Heart right ventricle (tissue), 16 donors: Measurements from ENCODE around the gene SSH2. TPM values are rescaled to one million over a fixed set of nuclear protein-coding genes. Genes with fewer than 3 reads are reported as not detected.

Source experiments
- ATAC-seq, 8 donors: fragments of 200-7000 bp; cut with Tn5 transposase; one replicate each; pipeline ENCODE4 v1.9.1; 2020; ENCODE audit warnings: mild to moderate bottlenecking in 8 of 8, moderate library complexity in 8 of 8, moderate number of reproducible peaks in 1 of 8
- DNase-seq, 2 donors: peaks; one replicate each; pipeline ENCODE4 v3.0.0-alpha.2; 2020
- H3K27ac ChIP-seq, 10 donors: fragments of 200-600 bp; sonication (generic) in 2 of 10; one replicate each; pipeline versions ENCODE4 v1.5.0 to v1.8.0; 2020 to 2022; ENCODE audit warnings: mild to moderate bottlenecking in 3 of 10
- H3K27me3 ChIP-seq, 7 donors: fragments of 200-600 bp; one replicate each; pipeline ENCODE4 v1.8.0; 2021 to 2022; ENCODE audit warnings: mild to moderate bottlenecking in 2 of 7
- H3K36me3 ChIP-seq, 9 donors: fragments of 200-600 bp; sonication (generic) in 1 of 9; one replicate each; pipeline versions ENCODE4 v1.5.0 to v1.8.0; 2020 to 2022; ENCODE audit warnings: mild to moderate bottlenecking in 2 of 9
- H3K4me1 ChIP-seq, 9 donors: fragments of 200-600 bp; sonication (generic) in 1 of 9; one replicate each; pipeline versions ENCODE4 v1.5.0 to v1.8.0; 2020 to 2022; ENCODE audit warnings: mild to moderate bottlenecking in 4 of 9
- H3K4me3 ChIP-seq, 10 donors: fragments of 200-600 bp; sonication (generic) in 2 of 10; one replicate each; pipeline versions ENCODE4 v1.5.0 to v1.8.0; 2020 to 2022; ENCODE audit warnings: mild to moderate bottlenecking in 7 of 10, moderate library complexity in 2 of 10
- H3K9me3 ChIP-seq, 11 donors: fragments of 200-600 bp in 10 of 11; sonication (generic) in 2 of 11; one replicate each; pipeline versions ENCODE4 v1.5.0 to v1.8.0; 2013 to 2022; ENCODE audit warnings: mild to moderate bottlenecking in 2 of 11, control low read depth in 1 of 11, moderate library complexity in 1 of 11
- WGBS, 2 donors: extraction: QIAGEN DNeasy Blood & Tissue Kit; methylation state at CpG; one replicate each; pipeline ENCODE4 v1.1.7; 2013; ENCODE audit warnings: inconsistent platforms in 1 of 2; 5-methylcytosine and 5-hydroxymethylcytosine counted together
- intact Hi-C, 10 donors: fragments of 100-400 bp; cut with DNase I; formaldehyde crosslinking; loops; one replicate each; pipeline versions ENCODE4 v1.11.1 to v1.14.2; 2022
- polyA plus RNA-seq, 2 donors: library from polyadenylated mRNA; stranded (reverse); fragments of 200-250 nt; gene quantifications; one replicate each; pipeline ENCODE4 v1.2.3, GENCODE V29; 2013
- total RNA-seq, 10 donors: library from RNA; stranded (reverse); fragmentation: NEBNext Ultra II Directional in 3 of 10; extraction: Animal tissue kit (Norgen Biotek cat#: 25700) in 3 of 10; gene quantifications; one replicate each; pipeline versions ENCODE4 v1.2.1 to v1.2.4, GENCODE V29; 2021 to 2023
- TF ChIP-seq, protein P1 (sequence below), 9 donors: fragments of 200-600 bp; sonication (generic) in 2 of 9; IDR thresholded peaks; one replicate each; pipeline versions ENCODE4 v1.5.0 to v1.8.0; 2021 to 2022; ENCODE audit warnings: antibody characterized with exemption in 9 of 9, mild to moderate bottlenecking in 5 of 9, moderate library complexity in 1 of 9
- donor health status: Arrhythmogenic right ventricular cardiomyopathy.
- donor health status: ischemic (EF 13 %, LVEDD 7.1; RV severe dilation, severe dysfunction).
- donor health status: healthy with polysubstance abuse.
- donor health status: DM: no; HTN: yes; CAD: no.
- donor health status: DM: no; HTN: no; CAD: no.
- donor health status: ischemic (EF 25% LVEDD 6.9; RV normal size, moderate dysfunction).
- donor health status: ischemic (EF 25% LVEDD 5.7; RV mildly dilated, moderate dysfunction).
- donor health status: healthy.
- donor health status: DM: yes; HTN: yes; CAD: no.
- donor health status: Ischemic cardiomyopathy.
- donor health status: ischemic (EF 35%, LVEDD 5.7; RV mildly dilated, moderate dysfunction).
- donor health status: nonischemic (EF 11% LVEDD 7.7; RV severe dilation, severe dysfunction).
- donor health status: DM: yes; HTN: yes; CAD: no.
- donor health status: PGD.
- donor health status: ischemic (EF 29% LVEDD 5.4; RV normal size, mild dysfunction).
- donor health status: nonischemic (EF 23%, LVEDD 6.1; RV moderate dilation, normal function).

SSH2 gene
- total and polyA plus RNA-seq, 12 donors = 17.9 to 42.9 (median 34.3) TPM

- TF ChIP-seq, protein P1, sequence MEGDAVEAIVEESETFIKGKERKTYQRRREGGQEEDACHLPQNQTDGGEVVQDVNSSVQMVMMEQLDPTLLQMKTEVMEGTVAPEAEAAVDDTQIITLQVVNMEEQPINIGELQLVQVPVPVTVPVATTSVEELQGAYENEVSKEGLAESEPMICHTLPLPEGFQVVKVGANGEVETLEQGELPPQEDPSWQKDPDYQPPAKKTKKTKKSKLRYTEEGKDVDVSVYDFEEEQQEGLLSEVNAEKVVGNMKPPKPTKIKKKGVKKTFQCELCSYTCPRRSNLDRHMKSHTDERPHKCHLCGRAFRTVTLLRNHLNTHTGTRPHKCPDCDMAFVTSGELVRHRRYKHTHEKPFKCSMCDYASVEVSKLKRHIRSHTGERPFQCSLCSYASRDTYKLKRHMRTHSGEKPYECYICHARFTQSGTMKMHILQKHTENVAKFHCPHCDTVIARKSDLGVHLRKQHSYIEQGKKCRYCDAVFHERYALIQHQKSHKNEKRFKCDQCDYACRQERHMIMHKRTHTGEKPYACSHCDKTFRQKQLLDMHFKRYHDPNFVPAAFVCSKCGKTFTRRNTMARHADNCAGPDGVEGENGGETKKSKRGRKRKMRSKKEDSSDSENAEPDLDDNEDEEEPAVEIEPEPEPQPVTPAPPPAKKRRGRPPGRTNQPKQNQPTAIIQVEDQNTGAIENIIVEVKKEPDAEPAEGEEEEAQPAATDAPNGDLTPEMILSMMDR (IDR thresholded peaks at IDR 0.05) = no peak
- no peak overlapping the region for H3K4me3 ChIP-seq
- no peaks in the 10 kb centered on the region for H3K9me3 ChIP-seq
- DNase-seq = no peak
- peaks cover 0 to 99% (median 24%) of the 10 kb centered on the region in 9 donors for H3K36me3 ChIP-seq
- intact Hi-C loops = loop anchor here in 1 of 10 donors (5.0 kb wide), 1 partner anchor 43 kb away; no protein-coding TSS in a partner anchor
- H3K27me3 ChIP-seq = no peaks in the 10 kb centered on the region
- ATAC-seq = no peak
- peak overlapping the region in 7 of 10 donors; percentile 19 to 85 (median 85) for H3K27ac ChIP-seq
- H3K4me1 ChIP-seq = peaks cover 0 to 38% (median 12%) of the 10 kb centered on the region in 9 donors
Measured at GRCh38 chr17:29669266-29669665, 260.8 kb downstream of the SSH2 start.

DNA sequence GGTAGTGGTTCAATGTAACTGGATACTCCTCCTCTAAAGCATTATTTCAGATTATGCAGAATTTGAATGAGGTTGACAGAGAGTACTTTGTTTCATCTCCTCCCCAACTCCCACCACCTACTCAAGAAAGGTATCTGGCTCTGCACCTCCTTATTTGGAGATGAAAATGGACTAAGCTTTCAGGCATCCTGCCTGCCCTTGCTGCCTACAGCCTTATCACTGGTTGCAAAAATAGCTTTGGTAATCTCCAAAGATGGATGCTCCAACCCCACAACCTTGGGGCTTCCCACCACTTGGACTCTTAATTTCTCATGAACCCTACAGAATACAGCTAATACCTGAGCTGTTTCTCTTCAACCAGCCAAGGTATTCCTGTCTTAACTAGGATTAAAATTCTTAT is 262.1 kb downstream of the SSH2 start:
- no peaks in the 10 kb centered on the region for H3K27me3 ChIP-seq
- ATAC-seq (peak; percentile 67 to 94 (median 88)), DNase-seq (peak in 1 of 2 donors; percentile 51)
- H3K4me3 ChIP-seq = no peak overlapping the region
- TF ChIP-seq, protein P1 (IDR thresholded peaks at IDR 0.05) = no peak
- H3K27ac ChIP-seq = peak overlapping the region; percentile 33 to 85 (median 83)
- no peaks in the 10 kb centered on the region for H3K9me3 ChIP-seq
- peaks cover 0 to 41% (median 19%) of the 10 kb centered on the region in 9 donors for H3K4me1 ChIP-seq
- intact Hi-C loops = loop anchor here in 1 of 10 donors (5.0 kb wide), 1 partner anchor 44 kb away; no protein-coding TSS in a partner anchor
- H3K36me3 ChIP-seq = peaks cover 0 to 99% (median 24%) of the 10 kb centered on the region in 9 donors

GRCh38 chr17:29665481-29665810 is 264.6 kb downstream of the SSH2 start:
- no peaks in the 10 kb centered on the region for H3K27me3 ChIP-seq
- intact Hi-C loops = loop anchor here in 1 of 10 donors (5.0 kb wide), 1 partner anchor 47 kb away; no protein-coding TSS in a partner anchor
- H3K27ac ChIP-seq = peak overlapping the region in 8 of 10 donors; percentile 10 to 85 (median 52)
- DNase-seq = no peak
- H3K36me3 ChIP-seq = peaks cover 0 to 99% (median 17%) of the 10 kb centered on the region in 9 donors
- ATAC-seq = no peak
- H3K4me1 ChIP-seq = peaks cover 0 to 63% (median 24%) of the 10 kb centered on the region in 9 donors
- no peaks in the 10 kb centered on the region for H3K9me3 ChIP-seq
- H3K4me3 ChIP-seq = no peak overlapping the region
- TF ChIP-seq, protein P1 (IDR thresholded peaks at IDR 0.05) = no peak
- WGBS, 2 donors = 20 to 33% methylated on average over 1 of the region's 1 CpG

GRCh38 chr17:29664743-29665480 is 265.1 kb downstream of the SSH2 start:
- H3K9me3 ChIP-seq = no peaks in the 10 kb centered on the region
- TF ChIP-seq, protein P1 (IDR thresholded peaks at IDR 0.05) = no peak
- DNase-seq (no peak), ATAC-seq (peak in 2 of 8 donors; percentile 15 to 31)
- peaks cover 0 to 99% (median 17%) of the 10 kb centered on the region in 9 donors for H3K36me3 ChIP-seq
- H3K4me3 ChIP-seq = no peak overlapping the region
- intact Hi-C loops = loop anchor here in 1 of 10 donors (5.0 kb wide), 1 partner anchor 47 kb away; no protein-coding TSS in a partner anchor
- H3K27me3 ChIP-seq = no peaks in the 10 kb centered on the region
- WGBS, 2 donors = 34 to 52% methylated on average over 2 of the region's 2 CpGs
- peaks cover 0 to 63% (median 24%) of the 10 kb centered on the region in 9 donors for H3K4me1 ChIP-seq
- H3K27ac ChIP-seq = peak overlapping the region in 8 of 10 donors; percentile 10 to 85 (median 52)
